Caco-2 (cell line): Measurements from ENCODE around the gene CDC42BPA. TPM values are rescaled to one million over a fixed set of nuclear protein-coding genes. Genes with fewer than 3 reads are reported as not detected.

Experiments used
- BruUV-seq: library from RNA; stranded (reverse); fragments of 400-500 nt; replicated peaks from 2 replicates; lab custom pipeline; 2021; lab: Mats Ljungman, UMichigan
- CTCF ChIA-PET: fragments of 300-600 bp; sonication (Branson Sonifier 250); formaldehyde crosslinking; loops from one replicate; lab custom pipeline; 2022; ENCODE audit warnings: antibody characterized with exemption; lab: Charles Lee
- POLR2A ChIA-PET: fragments of 300-600 bp; sonication (Branson Sonifier 250); formaldehyde crosslinking; loops from one replicate; lab custom pipeline; 2022; ENCODE audit warnings: antibody characterized with exemption; lab: Charles Lee
- DNase-seq, 2 experiments: peaks; one replicate each; pipeline versions ENCODE4 v3.0.0 to v3.0.0-alpha.2; 2020 to 2022
- H3K27me3 ChIP-seq: replicated peaks from 2 replicates; pipeline ENCODE4 v1.6.0; 2011; ENCODE audit warnings: low read length; ENCODE audit not compliant: control insufficient read depth, insufficient read depth
- H3K36me3 ChIP-seq: 2 replicates; pipeline ENCODE4 v1.5.1; 2011; ENCODE audit warnings: low read length; ENCODE audit not compliant: control insufficient read depth, insufficient read depth
- H3K4me1 ChIP-seq: fragments of 250-450 bp; sonication (Bioruptor Pico); 2 replicates; pipeline ENCODE4 v1.5.1; 2020; ENCODE audit warnings: mild to moderate bottlenecking
- H3K4me3 ChIP-seq: 2 replicates; pipeline ENCODE4 v1.5.1; 2011; ENCODE audit warnings: low read depth, mild to moderate bottlenecking, control low read depth, low read length
- H3K9me3 ChIP-seq: fragments of 250-450 bp; sonication (Bioruptor Pico); 2 replicates; pipeline ENCODE4 v1.5.1; 2020; ENCODE audit warnings: mild to moderate bottlenecking, moderate library complexity
- H3K27ac Mint-ChIP-seq: one replicate; pipeline ENCODE4 v1.8.0; 2022; ENCODE audit warnings: mixed read lengths; ENCODE audit not compliant: unreplicated experiment
- H3K27me3 Mint-ChIP-seq: one replicate; pipeline ENCODE4 v1.8.0; 2022; ENCODE audit warnings: mixed read lengths; ENCODE audit not compliant: insufficient read depth, unreplicated experiment
- H3K36me3 Mint-ChIP-seq: one replicate; pipeline ENCODE4 v1.8.0; 2022; ENCODE audit warnings: mild to moderate bottlenecking, mixed read lengths; ENCODE audit not compliant: insufficient read depth, unreplicated experiment
- H3K4me1 Mint-ChIP-seq: one replicate; pipeline ENCODE4 v1.8.0; 2022; ENCODE audit warnings: low read depth, mixed read lengths; ENCODE audit not compliant: unreplicated experiment
- H3K4me3 Mint-ChIP-seq: one replicate; pipeline ENCODE4 v1.8.0; 2022; ENCODE audit warnings: mild to moderate bottlenecking, moderate library complexity, mixed read lengths; ENCODE audit not compliant: unreplicated experiment
- H3K9me3 Mint-ChIP-seq: one replicate; pipeline ENCODE4 v1.8.0; 2022; ENCODE audit warnings: mixed read lengths; ENCODE audit not compliant: unreplicated experiment
- intact Hi-C: fragments of 100-400 bp; cut with micrococcal nuclease; formaldehyde crosslinking; loops from one replicate; pipeline ENCODE4 v1.10.0; 2022; ENCODE audit not compliant: unreplicated experiment
- total RNA-seq: library from RNA; stranded (reverse); gene quantifications from 2 replicates; pipeline ENCODE4 v1.2.3, GENCODE V29; 2022
- TF ChIP-seq, protein P1 (sequence below), 2 experiments: fragments of 200-600 bp in 1 of 2; IDR thresholded peaks; 1 replicate in 1 of 2; 2 replicates in 1 of 2; pipeline versions ENCODE4 v1.5.1 to v1.8.0; 2011 to 2022; ENCODE audit warnings: antibody characterized with exemption in 1 of 2, control low read depth in 1 of 2, inconsistent platforms in 1 of 2, low read depth in 1 of 2, low read length in 1 of 2, mild to moderate bottlenecking in 1 of 2, moderate library complexity in 1 of 2; ENCODE audit not compliant: insufficient read depth in 1 of 2, severe bottlenecking in 1 of 2, unreplicated experiment in 1 of 2

The CDC42BPA gene
- total RNA-seq, 1 experiment from 2014 or later: 38.3 TPM

DNA sequence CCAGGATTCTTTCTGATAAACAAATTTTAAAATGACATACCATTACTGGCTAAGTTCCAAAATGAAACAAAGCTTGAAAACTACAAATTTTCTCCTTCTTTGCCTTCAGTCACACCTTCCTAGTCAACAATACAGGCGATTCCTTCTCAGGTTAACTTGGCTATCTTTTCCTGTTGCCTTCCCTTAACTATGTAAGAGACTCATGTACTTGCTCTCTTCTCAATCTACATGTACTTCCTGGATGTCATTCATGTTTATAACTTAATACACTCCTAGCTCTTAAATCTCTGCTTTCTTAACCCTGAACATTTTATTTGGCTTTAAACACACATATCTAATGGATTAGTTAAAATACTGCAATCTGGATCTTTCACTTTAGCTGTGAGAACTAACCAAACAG, 281.2 kb downstream of the CDC42BPA start:
- no peaks in the 10 kb centered on the region for H3K27me3 ChIP-seq
- no peaks in the 10 kb centered on the region for H3K27me3 Mint-ChIP-seq
- no peaks in the 10 kb centered on the region for H3K4me1 ChIP-seq
- H3K27ac Mint-ChIP-seq: no peak overlapping the region
- intact Hi-C loops: no loop called here
- no peak for DNase-seq
- H3K4me3 Mint-ChIP-seq: no peak overlapping the region
- ChIA-PET CTCF (no interaction called here), POLR2A (no interaction called here)
- no peak overlapping the region for H3K4me3 ChIP-seq
- H3K36me3 ChIP-seq: no peaks in the 10 kb centered on the region; the same call in 1 of the 2 replicates
- no TSS peak for BruUV-seq
- TF ChIP-seq, protein P1, sequence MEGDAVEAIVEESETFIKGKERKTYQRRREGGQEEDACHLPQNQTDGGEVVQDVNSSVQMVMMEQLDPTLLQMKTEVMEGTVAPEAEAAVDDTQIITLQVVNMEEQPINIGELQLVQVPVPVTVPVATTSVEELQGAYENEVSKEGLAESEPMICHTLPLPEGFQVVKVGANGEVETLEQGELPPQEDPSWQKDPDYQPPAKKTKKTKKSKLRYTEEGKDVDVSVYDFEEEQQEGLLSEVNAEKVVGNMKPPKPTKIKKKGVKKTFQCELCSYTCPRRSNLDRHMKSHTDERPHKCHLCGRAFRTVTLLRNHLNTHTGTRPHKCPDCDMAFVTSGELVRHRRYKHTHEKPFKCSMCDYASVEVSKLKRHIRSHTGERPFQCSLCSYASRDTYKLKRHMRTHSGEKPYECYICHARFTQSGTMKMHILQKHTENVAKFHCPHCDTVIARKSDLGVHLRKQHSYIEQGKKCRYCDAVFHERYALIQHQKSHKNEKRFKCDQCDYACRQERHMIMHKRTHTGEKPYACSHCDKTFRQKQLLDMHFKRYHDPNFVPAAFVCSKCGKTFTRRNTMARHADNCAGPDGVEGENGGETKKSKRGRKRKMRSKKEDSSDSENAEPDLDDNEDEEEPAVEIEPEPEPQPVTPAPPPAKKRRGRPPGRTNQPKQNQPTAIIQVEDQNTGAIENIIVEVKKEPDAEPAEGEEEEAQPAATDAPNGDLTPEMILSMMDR (IDR thresholded peaks at IDR 0.05; ENCODE audit: insufficient read depth in 1 of 2, low read depth in 1 of 2, low read length in 1 of 2, severe bottlenecking in 1 of 2, unreplicated experiment in 1 of 2): no peak
- no peaks in the 10 kb centered on the region for H3K9me3 ChIP-seq
- no peaks in the 10 kb centered on the region for H3K4me1 Mint-ChIP-seq
- H3K9me3 Mint-ChIP-seq: no peaks in the 10 kb centered on the region
- H3K36me3 Mint-ChIP-seq: peaks cover 27% of the 10 kb centered on the region

DNA sequence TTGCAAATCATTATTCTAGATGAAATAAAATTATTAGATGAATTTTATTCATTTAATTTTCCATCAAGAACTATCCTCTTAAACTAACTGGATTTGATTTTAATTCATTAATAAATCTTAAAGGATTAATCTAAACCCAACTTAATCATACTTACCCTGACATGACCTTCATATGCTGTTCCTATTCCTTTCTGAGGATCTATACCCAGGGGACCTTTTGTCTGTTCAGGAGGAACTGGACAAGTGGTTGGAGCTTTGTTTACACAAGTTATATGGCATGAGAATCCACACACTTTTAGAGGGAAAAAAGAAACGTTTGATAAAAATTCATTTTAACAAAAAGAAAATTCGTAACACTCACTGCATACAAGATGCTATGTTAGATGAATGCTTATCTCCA, 283.0 kb downstream of the CDC42BPA start:
- TF ChIP-seq, protein P1 (IDR thresholded peaks at IDR 0.05; ENCODE audit: insufficient read depth in 1 of 2, low read depth in 1 of 2, low read length in 1 of 2, severe bottlenecking in 1 of 2, unreplicated experiment in 1 of 2): no peak
- Histone ChIP-seq H3K36me3 (no peaks in the 10 kb centered on the region; the same call in 1 of the 2 replicates), H3K4me1 (no peaks in the 10 kb centered on the region), H3K4me3 (no peak overlapping the region), H3K27me3 (no peaks in the 10 kb centered on the region), H3K9me3 (no peaks in the 10 kb centered on the region)
- Mint-ChIP-seq H3K27ac (no peak overlapping the region), H3K4me3 (no peak overlapping the region), H3K27me3 (no peaks in the 10 kb centered on the region), H3K36me3 (peaks cover 27% of the 10 kb centered on the region), H3K9me3 (no peaks in the 10 kb centered on the region), H3K4me1 (no peaks in the 10 kb centered on the region)
- POLR2A ChIA-PET: no interaction called here
- intact Hi-C loops: no loop called here
- no peak for DNase-seq
- BruUV-seq: no TSS peak
- CTCF ChIA-PET: no interaction called here

DNA sequence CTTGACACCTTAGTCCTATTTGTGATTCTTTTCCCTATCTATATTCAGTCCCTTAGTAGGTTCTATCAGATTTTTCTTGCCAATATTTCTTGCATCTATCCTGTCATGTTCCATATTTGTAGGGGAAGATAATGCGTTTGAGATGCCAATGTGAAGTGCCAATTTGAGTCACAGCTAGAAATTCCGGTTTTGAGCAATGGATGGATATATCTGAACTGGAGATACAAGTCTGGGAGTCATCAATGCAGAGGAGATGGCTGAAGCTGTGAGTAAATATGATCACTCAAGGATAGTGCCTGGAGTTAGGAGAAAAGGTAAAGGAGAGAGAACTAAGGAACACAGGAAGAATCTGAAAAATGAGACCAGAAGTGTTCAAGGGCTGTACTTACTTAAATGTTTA, 284.4 kb downstream of the CDC42BPA start:
- POLR2A ChIA-PET: no interaction called here
- Histone ChIP-seq H3K4me1 (no peaks in the 10 kb centered on the region), H3K36me3 (no peaks in the 10 kb centered on the region; the same call in 1 of the 2 replicates), H3K27me3 (no peaks in the 10 kb centered on the region), H3K4me3 (no peak overlapping the region), H3K9me3 (no peaks in the 10 kb centered on the region)
- H3K4me3 Mint-ChIP-seq: no peak overlapping the region
- no peaks in the 10 kb centered on the region for H3K27me3 Mint-ChIP-seq
- DNase-seq: no peak
- no peak overlapping the region for H3K27ac Mint-ChIP-seq
- CTCF ChIA-PET: no interaction called here
- intact Hi-C loops: no loop called here
- no peaks in the 10 kb centered on the region for H3K4me1 Mint-ChIP-seq
- BruUV-seq: no TSS peak
- H3K9me3 Mint-ChIP-seq: no peaks in the 10 kb centered on the region
- TF ChIP-seq, protein P1 (IDR thresholded peaks at IDR 0.05; ENCODE audit: insufficient read depth in 1 of 2, low read depth in 1 of 2, low read length in 1 of 2, severe bottlenecking in 1 of 2, unreplicated experiment in 1 of 2): no peak
- peaks cover 35% of the 10 kb centered on the region for H3K36me3 Mint-ChIP-seq
